SH-SY5Y (cell line): ENCODE data around the gene IGFBP5.

Experiments used
- GATA2 ChIP-seq: IDR thresholded peaks from 2 replicates; pipeline ENCODE4 v1.6.1; 2011; ENCODE audit warnings: mild to moderate bottlenecking, low read depth, low read length
- GATA3 ChIP-seq: IDR thresholded peaks from 2 replicates; pipeline ENCODE4 v1.6.1; 2011; ENCODE audit warnings: low read depth, mild to moderate bottlenecking, low read length, moderate library complexity

GRCh38 chr2:216670266-216671080, 24.9 kb downstream of the IGFBP5 start:
- no peak for TF ChIP-seq GATA3
- no peak for TF ChIP-seq GATA2
